GM18526 (cell line): ENCODE measurements around the gene SCAF4.

Experiments
- POLR2A ChIP-seq: IDR thresholded peaks from 3 replicates; pipeline ENCODE4 v1.6.1; 2011; ENCODE audit not compliant: insufficient read length; ENCODE audit errors: extremely low read depth

The SCAF4 gene

GRCh38 chr21:31667639-31668038 is 64.3 kb downstream of the SCAF4 start:
- no peak for TF ChIP-seq POLR2A

GRCh38 chr21:31667132-31667531 is 64.8 kb downstream of the SCAF4 start:
- TF ChIP-seq POLR2A, result no peak

- TF ChIP-seq POLR2A, result no peak
These were observed 65.4 kb downstream of the SCAF4 start for GRCh38 chr21:31666445-31667010.

GRCh38 chr21:31665397-31665796 is 66.5 kb downstream of the SCAF4 start:
- TF ChIP-seq POLR2A, result no peak

- TF ChIP-seq POLR2A, result no peak
These were observed 68.2 kb downstream of the SCAF4 start for GRCh38 chr21:31663584-31664249.

- no peak for TF ChIP-seq POLR2A
These were observed 71.3 kb downstream of the SCAF4 start for GRCh38 chr21:31660591-31660990.

GRCh38 chr21:31660259-31660565 is 71.7 kb downstream of the SCAF4 start:
- TF ChIP-seq POLR2A, result no peak

GRCh38 chr21:31659536-31660258 is 72.2 kb downstream of the SCAF4 start, which contains the start of gene SOD1:
TSS of gene SOD1 (plus strand) at chr21:31659693. CDS start at chr21:31659770, 77 bp downstream.
- TF ChIP-seq POLR2A, result peak; percentile 99

GRCh38 chr21:31659286-31659535 is 72.7 kb downstream of the SCAF4 start:
- no peak for TF ChIP-seq POLR2A

- no peak for TF ChIP-seq POLR2A
These were observed 73.9 kb downstream of the SCAF4 start for GRCh38 chr21:31658053-31658452.

- no peak for TF ChIP-seq POLR2A
These were observed 75.5 kb downstream of the SCAF4 start for GRCh38 chr21:31656199-31657095.

GRCh38 chr21:31654340-31654739 is 77.6 kb downstream of the SCAF4 start:
- no peak for TF ChIP-seq POLR2A

- TF ChIP-seq POLR2A, result no peak
These were observed 81.0 kb downstream of the SCAF4 start for GRCh38 chr21:31650930-31651329.

- no peak for TF ChIP-seq POLR2A
These were observed 84.3 kb downstream of the SCAF4 start for GRCh38 chr21:31647650-31648049.

- no peak for TF ChIP-seq POLR2A
These were observed 87.3 kb downstream of the SCAF4 start for GRCh38 chr21:31644643-31645042.
